Measurements from ENCODE around the gene ABCB1. TPM values are rescaled to one million over a fixed set of nuclear protein-coding genes. Genes with fewer than 3 reads are reported as not detected.

The ABCB1 gene
- total and polyA plus RNA-seq, 2 of the 13 experiments (the other 11 are each of a cell fraction or from before 2014, with no cell fraction given) = 42.8 to 52.6 TPM

DNA sequence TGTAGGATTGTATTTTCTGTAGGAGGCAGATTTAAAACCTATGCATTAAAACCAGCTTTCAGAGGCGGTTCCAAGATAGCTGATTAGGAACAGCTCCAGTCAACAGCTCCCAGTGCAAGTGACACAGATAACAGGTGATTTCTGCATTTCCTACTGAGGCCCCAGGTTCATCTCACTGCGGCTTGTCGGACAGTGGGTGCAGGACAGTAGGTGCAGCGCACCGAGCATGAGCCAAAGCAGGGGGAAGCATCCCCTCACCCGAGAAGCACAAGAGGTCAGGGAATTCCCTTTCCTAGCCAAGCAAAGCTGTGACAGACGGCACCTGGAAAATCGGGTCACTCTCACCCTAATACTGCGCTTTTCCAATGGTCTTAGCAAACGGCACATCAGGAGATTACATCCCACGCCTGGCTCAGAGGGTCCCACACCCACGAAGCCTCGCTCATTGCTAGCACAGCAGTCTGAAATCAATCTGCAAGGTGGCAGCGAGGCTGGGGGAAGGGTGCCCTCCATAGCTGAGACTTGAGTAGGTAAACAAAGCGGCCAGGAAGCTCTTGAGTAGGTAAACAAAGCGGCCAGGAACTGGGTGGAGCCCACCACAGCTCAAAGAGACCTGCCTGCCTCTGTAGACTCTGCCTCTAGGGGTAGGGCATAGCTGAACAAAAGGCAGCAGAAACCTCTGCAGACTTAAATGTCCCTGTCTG is 135.7 kb downstream of the ABCB1 start (continued):
- TF ChIP-seq FOXP4 (CRISPR knock-in tag; IDR thresholded peaks at IDR 0.05) (peak; percentile 94), KDM2A (CRISPR knock-in tag; IDR thresholded peaks at IDR 0.05; ENCODE audit: borderline replicate concordance, low read depth) (peak; percentile 69; the same call in 1 of the 2 replicates), ETV5 (CRISPR knock-in tag; IDR thresholded peaks at IDR 0.05; ENCODE audit: borderline replicate concordance) (peak; percentile 97), KAT8 (CRISPR knock-in tag; IDR thresholded peaks at IDR 0.05) (peak; percentile 57), NR2C2 (CRISPR knock-in tag; IDR thresholded peaks at IDR 0.05; ENCODE audit: borderline replicate concordance) (peak; percentile 42; the same call in 1 of the 2 replicates), HBP1 (CRISPR knock-in tag; IDR thresholded peaks at IDR 0.05; ENCODE audit: low read depth) (peak; percentile 63; the same call in 1 of the 2 replicates), KMT2B (CRISPR knock-in tag; IDR thresholded peaks at IDR 0.05) (peak; percentile 78), ELF3 (CRISPR knock-in tag; IDR thresholded peaks at IDR 0.05) (peak; percentile 67; the same call in 1 of the 2 replicates), SP4 (CRISPR knock-in tag; IDR thresholded peaks at IDR 0.05) (peak; percentile 69), ZNF280D (CRISPR knock-in tag; IDR thresholded peaks at IDR 0.05) (peak; percentile 86; the same call in 1 of the 2 replicates), RBFOX2 (IDR thresholded peaks at IDR 0.05; ENCODE audit: low read depth, low read length) (0 out of 2 replicates have a peak, but pooled peaks have one; percentile 7), MED8 (CRISPR knock-in tag; IDR thresholded peaks at IDR 0.05; ENCODE audit: insufficient replicate concordance) (peak; percentile 80), ZNF34 (CRISPR knock-in tag; IDR thresholded peaks at IDR 0.05; ENCODE audit: borderline replicate concordance) (peak; percentile 44; the same call in 1 of the 2 replicates), ZSCAN25 (CRISPR knock-in tag; IDR thresholded peaks at IDR 0.05) (0 out of 2 replicates have a peak, but pooled peaks have one; percentile 36)
- TF ChIP-seq, protein P1, sequence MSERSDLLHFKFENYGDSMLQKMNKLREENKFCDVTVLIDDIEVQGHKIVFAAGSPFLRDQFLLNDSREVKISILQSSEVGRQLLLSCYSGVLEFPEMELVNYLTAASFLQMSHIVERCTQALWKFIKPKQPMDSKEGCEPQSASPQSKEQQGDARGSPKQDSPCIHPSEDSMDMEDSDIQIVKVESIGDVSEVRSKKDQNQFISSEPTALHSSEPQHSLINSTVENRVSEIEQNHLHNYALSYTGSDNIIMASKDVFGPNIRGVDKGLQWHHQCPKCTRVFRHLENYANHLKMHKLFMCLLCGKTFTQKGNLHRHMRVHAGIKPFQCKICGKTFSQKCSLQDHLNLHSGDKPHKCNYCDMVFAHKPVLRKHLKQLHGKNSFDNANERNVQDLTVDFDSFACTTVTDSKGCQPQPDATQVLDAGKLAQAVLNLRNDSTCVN (CRISPR knock-in tag; IDR thresholded peaks at IDR 0.05; ENCODE audit: borderline replicate concordance) = 0 out of 2 replicates have a peak, but pooled peaks have one; percentile 58
- TF ChIP-seq, protein P2, sequence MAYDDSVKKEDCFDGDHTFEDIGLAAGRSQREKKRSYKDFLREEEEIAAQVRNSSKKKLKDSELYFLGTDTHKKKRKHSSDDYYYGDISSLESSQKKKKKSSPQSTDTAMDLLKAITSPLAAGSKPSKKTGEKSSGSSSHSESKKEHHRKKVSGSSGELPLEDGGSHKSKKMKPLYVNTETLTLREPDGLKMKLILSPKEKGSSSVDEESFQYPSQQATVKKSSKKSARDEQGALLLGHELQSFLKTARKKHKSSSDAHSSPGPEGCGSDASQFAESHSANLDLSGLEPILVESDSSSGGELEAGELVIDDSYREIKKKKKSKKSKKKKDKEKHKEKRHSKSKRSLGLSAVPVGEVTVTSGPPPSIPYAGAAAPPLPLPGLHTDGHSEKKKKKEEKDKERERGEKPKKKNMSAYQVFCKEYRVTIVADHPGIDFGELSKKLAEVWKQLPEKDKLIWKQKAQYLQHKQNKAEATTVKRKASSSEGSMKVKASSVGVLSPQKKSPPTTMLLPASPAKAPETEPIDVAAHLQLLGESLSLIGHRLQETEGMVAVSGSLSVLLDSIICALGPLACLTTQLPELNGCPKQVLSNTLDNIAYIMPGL (CRISPR knock-in tag; IDR thresholded peaks at IDR 0.05; ENCODE audit: borderline replicate concordance in 1 of 2, low read depth in 1 of 2) = peak; percentile 35 to 60; a peak in 1 of 4 replicates
- TF ChIP-seq, protein P3, sequence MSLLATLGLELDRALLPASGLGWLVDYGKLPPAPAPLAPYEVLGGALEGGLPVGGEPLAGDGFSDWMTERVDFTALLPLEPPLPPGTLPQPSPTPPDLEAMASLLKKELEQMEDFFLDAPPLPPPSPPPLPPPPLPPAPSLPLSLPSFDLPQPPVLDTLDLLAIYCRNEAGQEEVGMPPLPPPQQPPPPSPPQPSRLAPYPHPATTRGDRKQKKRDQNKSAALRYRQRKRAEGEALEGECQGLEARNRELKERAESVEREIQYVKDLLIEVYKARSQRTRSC (CRISPR knock-in tag; IDR thresholded peaks at IDR 0.05; ENCODE audit: low read depth) = peak; percentile 86; the same call in 1 of the 2 replicates
